HG03196 (cell line): Measurements from ENCODE around the gene CFAP73.
"Not testable (repeated sequence)": the region's sequence is repeated elsewhere in the genome, so short reads cannot be mapped to it uniquely, and the experiment has no call there.

Source experiments
- ATAC-seq: cut with Tn5 transposase; IDR thresholded peaks from one replicate; pipeline ENCODE4 v1.9.1; 2021; ENCODE audit not compliant: unreplicated experiment

The CFAP73 gene

GRCh38 chr12:113141716-113142115 lies 7.8 kb upstream of the CFAP73 start:
- not testable (repeated sequence) for ATAC-seq

GRCh38 chr12:113142173-113142885 lies 7.2 kb upstream of the CFAP73 start:
- no peak for ATAC-seq

GRCh38 chr12:113142886-113143332 lies 6.6 kb upstream of the CFAP73 start:
- ATAC-seq = no peak

GRCh38 chr12:113143959-113144358 lies 5.6 kb upstream of the CFAP73 start:
- no peak for ATAC-seq

- no peak for ATAC-seq
Measured at GRCh38 chr12:113144806-113145205, 4.7 kb upstream of the CFAP73 start.

GRCh38 chr12:113145720-113146551 lies 3.6 kb upstream of the CFAP73 start:
- no peak for ATAC-seq

- no peak for ATAC-seq
Measured at GRCh38 chr12:113146999-113147398, 2.5 kb upstream of the CFAP73 start.

GRCh38 chr12:113151655-113152054 lies 2.1 kb downstream of the CFAP73 start:
- ATAC-seq = no peak

GRCh38 chr12:113152196-113152834 lies 2.8 kb downstream of the CFAP73 start:
- no peak for ATAC-seq

- ATAC-seq = no peak
Measured at GRCh38 chr12:113152835-113153814, 3.6 kb downstream of the CFAP73 start.

- ATAC-seq = no peak
Measured at GRCh38 chr12:113154351-113154973, 4.9 kb downstream of the CFAP73 start.

GRCh38 chr12:113155060-113155459 lies 5.5 kb downstream of the CFAP73 start:
- no peak for ATAC-seq

- ATAC-seq = no peak
Measured at GRCh38 chr12:113155646-113156045, 6.1 kb downstream of the CFAP73 start.

- ATAC-seq = no peak
Measured at GRCh38 chr12:113157218-113157859, 7.8 kb downstream of the CFAP73 start.

GRCh38 chr12:113158439-113159203 lies 9.1 kb downstream of the CFAP73 start:
- no peak for ATAC-seq

- no peak for ATAC-seq
Measured at GRCh38 chr12:113159937-113160336, 10.4 kb downstream of the CFAP73 start.

GRCh38 chr12:113161415-113162016 lies 12.0 kb downstream of the CFAP73 start:
- no peak for ATAC-seq
